NOMO-1 treated with DMSO at 0.1 percent for 48 hours (cell line): ENCODE measurements around the gene ACIN1.

ENCODE experiments used
- DNase-seq: peaks from one replicate; lab custom pipeline; 2025; ENCODE audit not compliant: unreplicated experiment; lab: John Stamatoyannopoulos, UW

ACIN1 gene

GRCh38 chr14:23080474-23080873 is 14.5 kb downstream of the ACIN1 start:
- no peak for DNase-seq

GRCh38 chr14:23079716-23080115 is 15.2 kb downstream of the ACIN1 start:
- DNase-seq: no peak

GRCh38 chr14:23078692-23079116 is 16.2 kb downstream of the ACIN1 start:
- no peak for DNase-seq

GRCh38 chr14:23077962-23078361 is 17.0 kb downstream of the ACIN1 start:
- DNase-seq: no peak

- DNase-seq: no peak
These were observed 18.0 kb downstream of the ACIN1 start for GRCh38 chr14:23076785-23077408.

- DNase-seq: no peak
These were observed 20.0 kb downstream of the ACIN1 start for GRCh38 chr14:23074906-23075305.

GRCh38 chr14:23071921-23072539 is 22.9 kb downstream of the ACIN1 start:
- no peak for DNase-seq

GRCh38 chr14:23071244-23071920 is 23.6 kb downstream of the ACIN1 start:
- DNase-seq: no peak

- DNase-seq: no peak
These were observed 24.4 kb downstream of the ACIN1 start for GRCh38 chr14:23070262-23071129.

- DNase-seq: no peak
These were observed 25.5 kb downstream of the ACIN1 start for GRCh38 chr14:23069413-23069806.

GRCh38 chr14:23068789-23069412 is 26.0 kb downstream of the ACIN1 start:
- DNase-seq: no peak

GRCh38 chr14:23067847-23068788 is 26.8 kb downstream of the ACIN1 start:
- no peak for DNase-seq

GRCh38 chr14:23066855-23067744 is 27.8 kb downstream of the ACIN1 start:
- DNase-seq: no peak

- no peak for DNase-seq
These were observed 28.6 kb downstream of the ACIN1 start for GRCh38 chr14:23066368-23066767.

- DNase-seq: no peak
These were observed 31.3 kb downstream of the ACIN1 start for GRCh38 chr14:23063601-23064000.

- DNase-seq: no peak
These were observed 32.9 kb downstream of the ACIN1 start for GRCh38 chr14:23062002-23062401.

GRCh38 chr14:23060536-23061260 is 34.2 kb downstream of the ACIN1 start:
- DNase-seq: no peak
